ENCODE results near the gene ZPR1.
"Not testable (repeated sequence)": the region's sequence is repeated elsewhere in the genome, so short reads cannot be mapped to it uniquely, and the experiment has no call there.

The ZPR1 gene

DNA sequence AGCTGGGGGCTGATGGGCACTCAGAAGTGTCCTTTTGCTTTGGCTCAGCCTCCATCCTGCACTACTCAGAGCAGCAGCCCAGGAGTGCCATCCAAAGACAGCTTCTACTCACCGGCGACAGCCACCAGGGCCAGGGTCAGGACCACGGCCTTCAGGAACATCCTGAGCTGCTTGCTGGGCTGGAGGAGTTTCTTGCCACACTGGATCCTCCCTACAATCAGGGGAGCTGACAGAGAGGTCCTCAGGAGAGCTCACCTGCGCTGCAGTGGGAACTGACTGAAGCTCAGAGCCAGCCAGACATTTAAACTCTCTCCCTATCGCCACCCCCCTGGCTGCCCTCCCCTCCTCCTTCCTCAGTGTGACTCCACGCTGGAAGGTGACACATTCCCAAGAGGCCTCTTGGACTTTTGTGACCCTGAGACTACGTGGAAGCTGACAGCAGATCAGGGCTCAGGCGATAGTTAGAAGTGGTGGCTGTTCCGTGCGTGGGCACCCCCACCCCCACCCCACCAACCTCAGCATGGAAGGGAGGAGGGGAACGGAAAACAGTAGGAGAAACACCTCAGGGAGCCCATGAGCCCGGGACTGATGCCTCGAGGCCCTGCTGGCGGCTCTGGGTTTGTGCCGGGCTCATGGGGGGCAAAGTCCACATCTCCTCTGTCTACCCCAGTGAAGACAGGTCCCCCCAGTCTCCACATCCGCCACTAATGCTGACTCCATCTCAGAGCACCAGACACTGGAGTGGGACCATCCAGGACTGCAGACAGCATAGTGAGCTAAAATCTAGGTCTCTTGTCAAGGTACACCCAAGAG lies 35.4 kb upstream of the ZPR1 start, which contains the start of gene APOA4:
APOA4 (minus strand) TSS at position 274 of the 813 bp plus-strand sequence; CDS start at position 161, 113 bp downstream.
- no peak for DNase-seq (ENCODE audit: low read depth)

DNA sequence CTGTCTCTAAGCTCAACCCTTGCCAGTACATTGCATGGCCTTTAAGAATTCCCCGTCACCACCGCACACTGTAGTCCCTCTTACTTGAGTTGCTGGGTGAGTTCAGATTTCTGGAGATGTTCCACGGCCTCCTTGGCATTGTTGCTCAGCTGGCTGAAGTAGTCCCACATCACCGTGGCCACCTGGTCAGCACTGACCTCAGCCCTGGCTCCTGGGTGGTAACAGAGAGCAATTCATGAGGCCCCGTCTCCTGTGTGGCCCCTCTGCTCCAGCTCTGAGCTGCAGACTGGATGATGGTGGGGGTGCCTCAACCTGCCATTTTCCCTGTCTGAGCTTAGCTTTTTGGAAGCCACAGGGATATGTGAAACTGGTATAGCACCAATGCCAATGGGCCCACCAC lies 34.8 kb upstream of the ZPR1 start:
- DNase-seq (ENCODE audit: low read depth): no peak

GRCh38 chr11:116821050-116821918 lies 33.5 kb upstream of the ZPR1 start:
- DNase-seq (ENCODE audit: low read depth): no peak

DNA sequence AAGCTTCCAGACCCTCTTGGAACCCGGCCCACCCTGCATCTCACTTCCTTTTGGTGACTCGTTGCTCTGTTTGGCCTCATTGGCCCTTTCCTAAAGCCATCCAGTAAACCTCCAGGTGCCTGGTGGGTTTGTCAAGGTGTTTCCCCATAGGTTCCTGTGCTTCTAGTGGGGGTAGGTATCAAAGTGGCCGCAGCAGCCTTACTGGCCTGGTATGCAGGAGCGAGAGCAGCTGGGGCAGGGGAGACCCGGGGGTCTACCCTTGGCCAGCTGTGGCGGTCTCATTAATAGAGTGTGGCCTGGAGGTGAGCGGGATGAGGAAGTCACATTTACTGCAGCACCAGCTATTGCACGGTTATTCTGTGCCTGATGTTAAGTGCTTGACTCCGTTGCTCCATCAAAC lies 31.2 kb upstream of the ZPR1 start:
- no peak for DNase-seq (ENCODE audit: low read depth)

- no peak for DNase-seq (ENCODE audit: low read depth)
Observed at GRCh38 chr11:116814502-116814901, 26.7 kb upstream of the ZPR1 start.

DNA sequence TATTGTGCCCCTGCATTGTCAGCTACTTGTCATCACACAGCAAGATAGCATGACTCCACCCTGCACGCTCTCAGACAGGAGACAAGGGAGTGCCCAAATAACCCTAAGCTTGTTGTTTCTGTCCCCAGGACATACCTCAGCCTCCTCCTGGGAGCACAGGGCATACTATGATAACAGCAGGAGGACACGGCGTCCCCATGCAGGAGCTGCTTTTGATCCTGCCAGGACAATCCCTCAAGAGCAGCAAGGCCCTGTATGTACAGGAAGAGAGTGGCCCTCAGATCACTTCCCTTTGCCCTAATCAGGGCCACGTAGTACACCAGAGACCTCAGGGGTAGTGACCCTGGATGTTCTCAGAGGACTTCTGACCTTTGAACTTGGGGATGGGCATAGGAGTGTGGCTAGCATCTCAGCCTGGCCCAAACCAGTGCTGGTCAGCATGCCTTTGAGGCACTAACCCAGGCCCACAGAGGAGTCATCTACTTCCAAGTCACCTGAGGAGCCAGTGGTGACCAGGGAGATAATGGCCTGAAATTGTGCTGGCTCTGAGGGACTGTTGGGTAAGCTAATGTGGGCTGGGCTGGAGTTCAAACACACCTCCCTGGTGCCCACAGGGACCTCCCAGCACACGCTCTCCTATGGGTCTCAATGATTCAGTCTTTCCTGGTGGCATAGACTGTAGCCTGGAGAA lies 26.1 kb upstream of the ZPR1 start:
- no peak for DNase-seq (ENCODE audit: low read depth)

GRCh38 chr11:116813170-116813569 lies 25.3 kb upstream of the ZPR1 start:
- no peak for DNase-seq (ENCODE audit: low read depth)

DNA sequence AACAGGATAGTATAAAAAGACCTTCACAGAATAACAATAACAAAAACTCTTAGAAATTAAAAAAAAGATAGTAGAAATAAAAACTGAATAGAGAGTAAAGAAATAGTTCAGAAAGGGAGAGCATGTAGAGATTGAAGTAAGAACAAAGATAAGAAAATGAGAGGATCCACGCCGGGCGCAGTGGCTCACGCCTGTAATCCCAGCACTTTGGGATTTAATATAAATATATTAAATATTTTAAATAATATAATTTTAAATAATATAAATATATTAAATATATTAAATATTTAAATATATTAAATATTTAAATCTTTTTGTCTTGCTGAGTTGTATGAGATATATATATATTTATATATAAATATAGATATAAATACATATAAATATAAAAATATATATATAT lies 24.3 kb upstream of the ZPR1 start:
- no peak for DNase-seq (ENCODE audit: low read depth)

DNA sequence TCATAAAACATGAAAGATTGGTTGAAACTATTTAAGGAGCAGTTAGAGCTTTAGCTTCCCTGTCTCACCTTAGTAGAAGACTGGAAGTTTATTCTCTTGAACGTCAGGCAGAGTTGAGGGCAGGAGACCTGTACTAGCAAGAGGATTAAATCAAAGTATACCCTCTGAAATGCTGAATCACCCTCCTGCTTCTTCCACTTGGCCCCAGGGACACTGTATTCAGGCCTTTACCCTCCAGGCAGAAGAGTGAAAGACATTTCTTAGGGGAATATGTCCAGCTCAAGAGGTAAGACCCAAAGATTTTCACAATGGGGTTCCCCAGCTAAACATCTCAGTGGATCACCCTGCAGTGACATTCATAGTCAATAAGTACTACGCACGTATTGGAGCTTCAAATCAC lies 23.4 kb upstream of the ZPR1 start:
- DNase-seq (ENCODE audit: low read depth): no peak

GRCh38 chr11:116808262-116809175 lies 20.7 kb upstream of the ZPR1 start:
- DNase-seq (ENCODE audit: low read depth): no peak

GRCh38 chr11:116807601-116808261 lies 19.9 kb upstream of the ZPR1 start:
- no peak for DNase-seq (ENCODE audit: low read depth)

DNA sequence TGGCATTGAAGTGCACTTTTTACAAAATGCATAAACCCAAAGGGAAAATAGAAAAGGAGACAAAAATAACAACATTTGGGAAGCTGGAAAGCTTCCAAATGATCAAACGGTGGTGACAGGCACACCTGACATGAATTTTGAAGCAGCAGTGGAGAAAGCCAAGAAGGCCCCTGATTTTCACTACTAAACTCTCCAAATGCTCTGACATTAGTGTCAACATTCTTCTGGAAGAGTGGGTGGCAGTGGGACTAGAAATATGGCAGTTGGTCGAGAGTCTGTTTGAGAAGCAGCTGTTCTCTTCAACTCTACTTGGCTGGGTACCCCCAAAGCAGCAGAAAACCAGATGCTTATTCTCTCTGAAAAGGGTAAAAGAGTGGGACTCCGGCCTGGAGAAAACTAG lies 16.2 kb upstream of the ZPR1 start:
- DNase-seq (ENCODE audit: low read depth): no peak

DNA sequence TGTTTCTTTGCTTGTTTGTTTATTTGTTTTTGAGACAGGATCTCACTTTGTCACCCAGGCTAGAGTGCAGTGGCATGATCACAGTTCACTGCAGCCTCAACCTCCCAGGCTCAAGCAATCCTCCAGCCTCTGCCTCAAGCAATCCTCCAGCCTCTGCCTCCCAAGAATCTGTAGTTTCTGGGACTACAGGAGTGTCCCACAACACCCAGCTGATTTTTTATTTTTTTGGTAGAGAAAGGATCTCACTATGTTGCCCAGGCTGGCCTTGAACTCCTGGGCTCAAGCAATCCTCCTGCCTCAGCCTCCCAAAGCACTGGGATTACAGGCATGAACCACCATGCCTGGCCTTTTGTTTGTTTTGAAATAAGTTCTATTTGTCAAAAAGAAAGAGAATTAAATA lies 13.8 kb upstream of the ZPR1 start:
- DNase-seq (ENCODE audit: low read depth): not testable (repeated sequence)

- DNase-seq (ENCODE audit: low read depth): no peak
Observed at GRCh38 chr11:116800610-116801009, 12.8 kb upstream of the ZPR1 start.

GRCh38 chr11:116798368-116798767 lies 10.5 kb upstream of the ZPR1 start:
- no peak for DNase-seq (ENCODE audit: low read depth)

- no peak for DNase-seq (ENCODE audit: low read depth)
Observed at GRCh38 chr11:116797816-116798215, 10.0 kb upstream of the ZPR1 start.

DNA sequence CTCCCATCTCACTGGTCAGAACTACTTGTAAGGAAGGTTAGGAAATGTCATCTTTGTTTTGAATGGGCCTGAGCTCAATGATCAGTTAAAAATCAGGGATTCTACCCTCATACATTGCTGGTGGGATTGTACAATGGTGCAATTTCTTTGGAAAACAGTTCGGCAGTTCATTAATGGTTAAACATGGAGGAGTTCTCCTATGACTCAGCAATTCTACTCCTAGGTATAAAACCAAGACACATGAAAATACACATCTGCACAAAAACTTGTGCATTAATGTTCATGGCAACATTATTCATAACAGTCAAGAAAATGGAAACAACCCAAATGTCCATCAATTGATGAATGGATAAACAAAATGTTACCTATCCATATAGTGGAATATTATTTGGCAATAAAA lies 8.7 kb upstream of the ZPR1 start:
- DNase-seq (ENCODE audit: low read depth): no peak

DNA sequence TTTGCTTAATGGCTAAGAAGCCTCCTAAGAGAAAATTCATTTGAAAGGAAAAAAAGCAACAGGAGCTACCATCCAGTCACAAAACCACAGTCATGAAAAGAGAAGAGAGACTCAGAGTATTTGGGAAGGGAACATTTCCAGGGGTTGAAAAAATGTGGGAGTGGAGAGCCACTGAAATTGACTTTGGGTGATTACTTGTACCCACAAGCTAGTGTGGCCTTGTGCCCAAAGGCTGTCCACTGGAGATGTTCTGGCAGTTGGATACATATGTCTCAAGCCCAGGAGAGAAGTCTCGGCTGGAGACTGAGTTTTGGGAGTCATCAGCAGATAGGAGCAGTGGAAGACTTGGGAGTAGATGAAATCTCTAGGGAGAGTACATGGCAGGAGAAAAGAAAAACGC lies 7.0 kb upstream of the ZPR1 start:
- DNase-seq (ENCODE audit: low read depth): no peak

DNA sequence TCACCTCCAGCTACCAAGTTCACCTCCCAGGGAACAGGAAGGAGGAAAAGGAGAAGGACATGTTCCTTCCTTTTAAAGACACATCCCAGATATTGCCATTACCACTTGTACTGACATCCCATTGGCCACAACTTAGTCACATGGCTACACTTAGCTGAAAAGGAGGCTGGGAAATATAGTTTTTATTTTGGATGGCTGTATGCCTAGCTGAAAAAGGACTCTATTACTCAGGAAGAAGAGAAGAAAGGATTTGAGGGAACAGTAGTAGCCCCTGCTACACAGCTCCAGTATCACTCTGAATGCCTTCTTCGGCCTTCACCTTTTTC lies 5.9 kb upstream of the ZPR1 start:
- no peak for DNase-seq (ENCODE audit: low read depth)

DNA sequence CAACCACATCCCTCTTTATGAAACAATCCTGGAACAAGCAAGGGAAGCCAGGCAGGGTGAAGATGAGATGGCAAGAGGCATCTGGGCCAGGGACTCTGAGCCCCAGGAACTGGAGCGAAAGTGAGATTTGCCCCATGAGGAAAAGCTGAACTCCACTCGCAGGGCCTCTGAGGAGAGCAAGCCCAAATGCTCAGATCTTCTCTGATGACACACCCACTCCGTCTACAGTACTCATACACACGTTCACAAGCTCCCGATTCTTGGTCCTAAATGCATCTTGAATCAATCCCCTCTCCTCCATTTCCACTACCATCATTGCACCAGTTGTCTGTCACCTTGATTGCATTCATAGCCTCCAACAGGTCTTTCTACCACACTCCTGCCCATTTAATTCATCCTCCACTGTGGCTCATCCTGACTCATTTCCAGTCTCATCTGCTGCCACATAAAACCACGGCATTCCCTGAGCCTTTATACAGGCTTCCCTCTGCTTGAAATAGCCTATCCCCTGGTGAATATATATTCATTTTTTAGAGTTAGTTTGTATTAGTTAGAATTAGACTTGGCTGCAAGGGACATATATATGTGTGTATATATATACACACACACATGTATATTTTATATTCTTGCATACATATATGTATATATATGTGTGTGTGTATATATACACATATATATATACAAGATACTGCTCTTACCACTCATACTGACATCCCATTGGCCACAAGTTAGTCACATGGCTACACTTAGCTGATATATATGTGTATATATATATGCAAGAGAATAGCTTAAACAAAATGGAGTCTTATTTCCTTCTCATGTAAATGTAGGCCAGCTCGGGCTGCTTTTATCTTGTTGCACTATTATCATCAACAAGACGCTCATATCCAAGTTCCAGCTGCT lies 5.3 kb upstream of the ZPR1 start:
- no peak for DNase-seq (ENCODE audit: low read depth)
